Measurements from ENCODE around the gene SLC23A1. TPM values are rescaled to one million over a fixed set of nuclear protein-coding genes. Genes with fewer than 3 reads are reported as not detected.
A peak's percentile ranks its signal among the peaks of the same experiment; 100 is the strongest.

SLC23A1 gene
- total RNA-seq, 2 donors from 2014 or later: 0.35 to 0.93 TPM

DNA sequence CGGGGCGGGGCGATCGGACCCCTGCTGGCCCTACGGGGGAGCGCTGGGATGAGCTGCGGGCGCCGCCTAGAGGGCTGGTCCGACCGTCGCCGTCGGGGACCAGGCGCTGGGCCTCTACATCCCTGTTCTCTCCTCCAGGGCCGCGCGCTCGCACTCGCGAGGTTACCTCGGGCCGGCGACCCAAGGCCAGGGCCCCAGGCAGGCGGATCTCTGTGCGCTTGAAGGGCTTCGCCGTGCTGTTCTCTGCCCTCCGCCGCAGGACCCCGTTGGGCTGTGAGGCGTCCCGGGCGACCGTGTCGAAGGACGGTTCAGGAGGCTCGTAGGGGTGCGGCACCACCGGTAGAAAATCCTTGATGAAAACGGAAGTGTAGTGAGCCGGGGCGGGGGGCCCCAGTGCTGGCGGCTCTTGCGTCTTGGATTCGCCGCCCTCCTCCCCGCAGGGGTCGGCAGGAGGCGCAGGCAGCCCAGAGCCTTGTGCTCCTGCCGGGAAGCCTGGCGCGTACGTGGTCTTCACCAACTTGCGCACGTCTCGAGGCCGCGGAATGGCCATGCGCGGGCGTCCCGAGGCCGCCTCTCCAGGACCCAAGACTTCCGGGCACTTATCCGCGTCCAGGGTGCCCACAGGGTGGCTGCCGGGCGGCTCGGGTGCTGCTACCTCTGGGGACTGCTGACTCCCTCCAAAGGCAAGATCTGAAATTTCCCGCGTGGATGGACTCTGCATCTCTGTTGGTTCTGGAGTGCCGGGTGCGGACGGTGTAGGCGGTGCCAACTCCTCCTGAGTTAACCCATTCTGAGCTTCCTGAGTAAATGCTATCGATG lies 9.8 kb upstream of the SLC23A1 start:
- H3K36me3 Mint-ChIP-seq (ENCODE audit: low read depth): peaks cover 3% of the 10 kb centered on the region

DNA sequence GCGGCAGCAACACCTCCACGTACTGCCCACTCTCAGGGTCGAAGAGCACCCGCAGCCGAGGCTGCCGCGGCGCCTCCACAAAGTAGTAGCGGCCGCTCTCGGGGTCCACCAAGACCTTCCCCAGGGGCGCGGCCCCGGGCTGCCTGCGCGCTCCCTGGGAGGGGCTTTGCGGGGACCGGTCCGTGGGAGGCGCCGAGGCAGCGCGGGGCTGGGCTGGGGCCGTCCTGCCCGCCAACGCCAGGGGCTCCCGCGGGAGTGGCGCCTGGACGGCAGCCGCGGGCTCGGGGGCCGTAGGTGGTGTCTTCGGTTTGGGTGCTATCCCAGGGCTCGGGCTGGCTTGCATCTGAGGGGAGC lies 9.2 kb upstream of the SLC23A1 start:
- peaks cover 23% of the 10 kb centered on the region for H3K27me3 ChIP-seq (ENCODE audit: control insufficient read depth, insufficient read depth, low read length, poor library complexity, severe bottlenecking)
- no peak overlapping the region for H3K9ac ChIP-seq (ENCODE audit: extremely low read depth, low read length, poor library complexity, severe bottlenecking)
- DNase-seq: no peak
- no peaks in the 10 kb centered on the region for H3K9me3 ChIP-seq (ENCODE audit: control insufficient read depth, low read length)
- H3K4me1 ChIP-seq (ENCODE audit: control insufficient read depth, insufficient read depth, low read length): peaks cover 7% of the 10 kb centered on the region
- H3K27ac Mint-ChIP-seq: no peak overlapping the region
- TF ChIP-seq, protein P1, sequence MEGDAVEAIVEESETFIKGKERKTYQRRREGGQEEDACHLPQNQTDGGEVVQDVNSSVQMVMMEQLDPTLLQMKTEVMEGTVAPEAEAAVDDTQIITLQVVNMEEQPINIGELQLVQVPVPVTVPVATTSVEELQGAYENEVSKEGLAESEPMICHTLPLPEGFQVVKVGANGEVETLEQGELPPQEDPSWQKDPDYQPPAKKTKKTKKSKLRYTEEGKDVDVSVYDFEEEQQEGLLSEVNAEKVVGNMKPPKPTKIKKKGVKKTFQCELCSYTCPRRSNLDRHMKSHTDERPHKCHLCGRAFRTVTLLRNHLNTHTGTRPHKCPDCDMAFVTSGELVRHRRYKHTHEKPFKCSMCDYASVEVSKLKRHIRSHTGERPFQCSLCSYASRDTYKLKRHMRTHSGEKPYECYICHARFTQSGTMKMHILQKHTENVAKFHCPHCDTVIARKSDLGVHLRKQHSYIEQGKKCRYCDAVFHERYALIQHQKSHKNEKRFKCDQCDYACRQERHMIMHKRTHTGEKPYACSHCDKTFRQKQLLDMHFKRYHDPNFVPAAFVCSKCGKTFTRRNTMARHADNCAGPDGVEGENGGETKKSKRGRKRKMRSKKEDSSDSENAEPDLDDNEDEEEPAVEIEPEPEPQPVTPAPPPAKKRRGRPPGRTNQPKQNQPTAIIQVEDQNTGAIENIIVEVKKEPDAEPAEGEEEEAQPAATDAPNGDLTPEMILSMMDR (conservative IDR thresholded peaks at IDR 0.05): no peak
- H3K36me3 ChIP-seq (ENCODE audit: control insufficient read depth, insufficient read depth, low read length): no peaks in the 10 kb centered on the region
- 28 to 46% methylated on average over 15 to 36 of the region's 36 CpGs for WGBS, 2 experiments (ENCODE audit: insufficient coverage in 1 of 2, insufficient read length in 1 of 2)
- H3K4me1 Mint-ChIP-seq: peaks cover 32% of the 10 kb centered on the region
- peak overlapping the region; percentile 75 for H3K4me3 ChIP-seq (ENCODE audit: low read length)
- H3K27me3 Mint-ChIP-seq (ENCODE audit: insufficient read depth): peaks cover 21% of the 10 kb centered on the region
- peak overlapping the region; percentile 68 for H3K4me3 Mint-ChIP-seq
- no peak overlapping the region for H3K27ac ChIP-seq (ENCODE audit: low read depth, low read length)
- H3K9me3 Mint-ChIP-seq: no peaks in the 10 kb centered on the region
- H3K36me3 Mint-ChIP-seq (ENCODE audit: low read depth): peaks cover 3% of the 10 kb centered on the region

More for the DNA sequence above, 9.8 kb upstream of the SLC23A1 start:
- peak; percentile 96 for DNase-seq
- TF ChIP-seq, protein P1 (conservative IDR thresholded peaks at IDR 0.05): peak; percentile 86
- Mint-ChIP-seq H3K27ac (peak overlapping the region; percentile 78), H3K4me3 (peak overlapping the region; percentile 68), H3K27me3 (ENCODE audit: insufficient read depth) (peaks cover 21% of the 10 kb centered on the region), H3K9me3 (no peaks in the 10 kb centered on the region), H3K4me1 (peaks cover 34% of the 10 kb centered on the region)
- Histone ChIP-seq H3K36me3 (ENCODE audit: control insufficient read depth, insufficient read depth, low read length) (no peaks in the 10 kb centered on the region), H3K9ac (ENCODE audit: extremely low read depth, low read length, poor library complexity, severe bottlenecking) (peak overlapping the region; percentile 25), H3K27ac (ENCODE audit: low read depth, low read length) (no peak overlapping the region), H3K4me3 (ENCODE audit: low read length) (peak overlapping the region; percentile 75), H3K27me3 (ENCODE audit: control insufficient read depth, insufficient read depth, low read length, poor library complexity, severe bottlenecking) (peaks cover 23% of the 10 kb centered on the region), H3K9me3 (ENCODE audit: control insufficient read depth, low read length) (no peaks in the 10 kb centered on the region), H3K4me1 (ENCODE audit: control insufficient read depth, insufficient read depth, low read length) (peaks cover 7% of the 10 kb centered on the region)
- 6 to 7% methylated on average over 56 to 77 of the region's 77 CpGs for WGBS, 2 experiments (ENCODE audit: insufficient coverage in 1 of 2, insufficient read length in 1 of 2)

DNA sequence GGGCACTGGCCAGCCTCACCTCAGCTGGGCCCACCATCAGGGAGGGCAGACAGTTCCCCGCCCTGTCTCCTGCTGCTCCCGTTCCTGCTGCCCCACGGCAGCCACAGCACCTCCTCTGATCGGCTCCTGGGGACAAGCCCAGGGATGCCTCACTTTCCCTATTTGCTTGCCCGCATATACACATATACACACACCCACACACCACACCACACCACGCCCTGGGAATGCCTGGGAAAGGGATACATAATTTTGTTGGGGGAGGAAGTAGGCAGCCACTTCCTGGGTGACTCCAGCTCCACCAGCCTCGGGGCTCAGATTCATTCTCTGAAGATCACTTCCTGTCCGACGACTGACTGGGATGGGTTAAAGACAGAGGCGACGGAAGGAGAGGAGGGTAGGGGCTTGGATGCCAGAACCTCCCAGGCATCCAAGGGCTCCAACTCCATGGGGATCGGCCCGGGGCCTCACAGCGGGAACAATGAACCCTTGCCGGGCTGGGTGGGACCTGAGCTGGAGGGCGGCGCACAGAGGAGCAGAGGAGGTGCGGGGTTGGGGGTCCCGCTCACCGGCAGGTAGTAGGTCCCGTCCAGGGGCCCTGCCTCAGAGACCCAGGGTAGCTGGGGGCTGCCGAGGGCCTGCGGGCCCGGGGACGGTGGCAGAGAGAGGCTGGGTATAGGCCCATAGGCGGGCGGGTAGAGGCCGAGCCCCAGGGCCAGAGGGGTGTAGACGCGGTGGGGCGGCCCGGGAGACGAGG lies 8.7 kb upstream of the SLC23A1 start:
- Mint-ChIP-seq H3K27ac (peak overlapping the region; percentile 44), H3K27me3 (ENCODE audit: insufficient read depth) (peaks cover 21% of the 10 kb centered on the region), H3K36me3 (ENCODE audit: low read depth) (no peaks in the 10 kb centered on the region), H3K4me1 (peaks cover 26% of the 10 kb centered on the region), H3K9me3 (no peaks in the 10 kb centered on the region), H3K4me3 (peak overlapping the region; percentile 68)
- 83 to 88% methylated on average over 11 to 33 of the region's 33 CpGs for WGBS, 2 experiments (ENCODE audit: insufficient coverage in 1 of 2, insufficient read length in 1 of 2)
- H3K27me3 ChIP-seq (ENCODE audit: control insufficient read depth, insufficient read depth, low read length, poor library complexity, severe bottlenecking): peaks cover 23% of the 10 kb centered on the region
- H3K27ac ChIP-seq (ENCODE audit: low read depth, low read length): no peak overlapping the region
- TF ChIP-seq, protein P1 (conservative IDR thresholded peaks at IDR 0.05): no peak
- no peaks in the 10 kb centered on the region for H3K36me3 ChIP-seq (ENCODE audit: control insufficient read depth, insufficient read depth, low read length)
- no peak overlapping the region for H3K9ac ChIP-seq (ENCODE audit: extremely low read depth, low read length, poor library complexity, severe bottlenecking)
- H3K4me1 ChIP-seq (ENCODE audit: control insufficient read depth, insufficient read depth, low read length): peaks cover 2% of the 10 kb centered on the region
- H3K9me3 ChIP-seq (ENCODE audit: control insufficient read depth, low read length): no peaks in the 10 kb centered on the region
- no peak overlapping the region for H3K4me3 ChIP-seq (ENCODE audit: low read length)
- DNase-seq: no peak

Data from endodermal cell (in vitro differentiated cells).